Testis (tissue), 2 donors: ENCODE data around the gene ACE.

Source experiments
- POLR2A ChIP-seq: fragments of 450-650 bp; IDR thresholded peaks from one replicate; pipeline ENCODE4 v1.6.1; 2017; ENCODE audit warnings: antibody characterized with exemption, mild to moderate bottlenecking, moderate library complexity
- TF ChIP-seq, protein P1 (sequence below), 3 experiments: fragments of 450-650 bp in 2 of 3; fragments of 200-600 bp in 1 of 3; sonication (generic) in 1 of 3; IDR thresholded peaks; one replicate each; pipeline ENCODE4 v1.5.1; 2016 to 2019; ENCODE audit warnings: antibody characterized with exemption in 3 of 3, mild to moderate bottlenecking in 2 of 3, moderate library complexity in 1 of 3

DNA sequence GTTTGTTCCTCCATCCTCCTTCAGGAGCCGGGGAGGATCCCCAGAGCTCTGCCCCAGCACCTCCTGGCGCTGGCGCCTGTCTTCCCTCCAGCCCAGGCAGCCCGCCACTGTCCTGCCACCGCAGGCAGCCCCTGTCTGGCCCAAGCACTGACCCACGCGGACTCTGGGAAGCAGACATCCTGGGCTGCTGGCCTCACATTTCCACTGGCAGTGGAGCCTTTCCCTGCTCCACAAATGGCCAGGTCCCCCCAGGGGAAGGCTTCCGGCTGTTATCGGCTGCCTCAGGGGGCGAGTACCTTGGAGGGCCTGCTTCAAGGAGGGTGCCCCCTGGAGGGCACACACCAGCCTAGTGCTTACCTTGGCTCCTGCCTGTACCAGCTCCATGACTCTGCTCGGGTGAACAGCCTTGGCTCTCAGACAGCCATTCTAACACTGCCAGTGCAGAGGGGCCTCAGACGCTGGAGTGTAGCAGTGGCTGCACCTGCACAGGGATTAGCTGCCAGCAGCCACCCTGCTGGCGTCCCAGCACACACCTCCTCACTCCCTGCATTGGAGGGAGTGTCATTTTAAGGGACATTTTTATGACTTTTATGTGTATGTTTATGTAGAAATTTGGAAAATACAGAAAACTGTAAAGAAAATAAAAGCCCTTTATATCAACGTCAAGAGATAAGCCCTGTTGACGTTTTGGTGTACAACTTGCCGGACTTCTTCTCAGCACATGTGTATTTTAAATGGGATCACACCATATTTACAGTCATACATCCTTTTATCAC lies 21.0 kb downstream of the ACE start:
- no peak for TF ChIP-seq POLR2A
- TF ChIP-seq, protein P1, sequence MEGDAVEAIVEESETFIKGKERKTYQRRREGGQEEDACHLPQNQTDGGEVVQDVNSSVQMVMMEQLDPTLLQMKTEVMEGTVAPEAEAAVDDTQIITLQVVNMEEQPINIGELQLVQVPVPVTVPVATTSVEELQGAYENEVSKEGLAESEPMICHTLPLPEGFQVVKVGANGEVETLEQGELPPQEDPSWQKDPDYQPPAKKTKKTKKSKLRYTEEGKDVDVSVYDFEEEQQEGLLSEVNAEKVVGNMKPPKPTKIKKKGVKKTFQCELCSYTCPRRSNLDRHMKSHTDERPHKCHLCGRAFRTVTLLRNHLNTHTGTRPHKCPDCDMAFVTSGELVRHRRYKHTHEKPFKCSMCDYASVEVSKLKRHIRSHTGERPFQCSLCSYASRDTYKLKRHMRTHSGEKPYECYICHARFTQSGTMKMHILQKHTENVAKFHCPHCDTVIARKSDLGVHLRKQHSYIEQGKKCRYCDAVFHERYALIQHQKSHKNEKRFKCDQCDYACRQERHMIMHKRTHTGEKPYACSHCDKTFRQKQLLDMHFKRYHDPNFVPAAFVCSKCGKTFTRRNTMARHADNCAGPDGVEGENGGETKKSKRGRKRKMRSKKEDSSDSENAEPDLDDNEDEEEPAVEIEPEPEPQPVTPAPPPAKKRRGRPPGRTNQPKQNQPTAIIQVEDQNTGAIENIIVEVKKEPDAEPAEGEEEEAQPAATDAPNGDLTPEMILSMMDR (IDR thresholded peaks at IDR 0.05) = no peak
